ENCODE measurements around the gene SCN8A. TPM values are rescaled to one million over a fixed set of nuclear protein-coding genes. Genes with fewer than 3 reads are reported as not detected.

The SCN8A gene
- total RNA-seq, 3 donors from 2014 or later (not counting 1 experiment from before 2014, with no cell fraction given): 0.42 to 0.66 (median 0.65) TPM

DNA sequence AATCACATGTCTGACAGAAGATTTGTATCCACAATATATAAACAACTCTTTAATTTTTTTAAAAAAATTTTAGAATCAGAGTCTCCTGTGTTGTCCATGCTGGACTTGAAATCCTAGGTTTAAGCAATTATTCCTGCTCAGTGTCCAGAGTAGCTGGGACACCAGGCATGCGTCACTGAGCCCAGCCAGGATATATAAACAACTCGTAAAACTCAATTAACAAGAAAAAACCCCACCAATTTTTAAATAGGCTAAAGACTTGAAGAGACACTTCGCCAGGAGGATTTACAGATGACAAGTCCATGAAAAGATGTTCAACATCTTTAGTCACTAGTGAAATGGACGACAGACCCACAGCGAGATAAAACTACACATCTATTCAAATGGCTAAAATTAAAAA, 2.0 kb upstream of the SCN8A start:
- Mint-ChIP-seq H3K9me3 (no peaks in the 10 kb centered on the region), H3K27ac (no peak overlapping the region), H3K27me3 (ENCODE audit: low read depth in 2 of 2) (peaks cover 46 to 78% of the 10 kb centered on the region in 2 donors), H3K36me3 (no peaks in the 10 kb centered on the region), H3K4me1 (peaks cover 9 to 23% of the 10 kb centered on the region in 2 donors), H3K4me3 (peak overlapping the region; percentile 90)
- Histone ChIP-seq H3K9me3 (ENCODE audit: control insufficient read depth, insufficient read depth, low read length) (no peaks in the 10 kb centered on the region), H3K4me1 (ENCODE audit: control insufficient read depth, insufficient read depth, low read length) (peaks cover 11% of the 10 kb centered on the region), H3K27ac (ENCODE audit: low read length) (no peak overlapping the region), H3K4me3 (ENCODE audit: low read length) (no peak overlapping the region), H3K27me3 (ENCODE audit: control insufficient read depth, insufficient read depth, low read length) (peaks cover 12% of the 10 kb centered on the region), H3K36me3 (ENCODE audit: control insufficient read depth, insufficient read depth, low read length) (no peaks in the 10 kb centered on the region)
- no peak for DNase-seq
- WGBS (ENCODE audit: insufficient coverage): 96% methylated on average over 4 of the region's 5 CpGs
- TF ChIP-seq, protein P1, sequence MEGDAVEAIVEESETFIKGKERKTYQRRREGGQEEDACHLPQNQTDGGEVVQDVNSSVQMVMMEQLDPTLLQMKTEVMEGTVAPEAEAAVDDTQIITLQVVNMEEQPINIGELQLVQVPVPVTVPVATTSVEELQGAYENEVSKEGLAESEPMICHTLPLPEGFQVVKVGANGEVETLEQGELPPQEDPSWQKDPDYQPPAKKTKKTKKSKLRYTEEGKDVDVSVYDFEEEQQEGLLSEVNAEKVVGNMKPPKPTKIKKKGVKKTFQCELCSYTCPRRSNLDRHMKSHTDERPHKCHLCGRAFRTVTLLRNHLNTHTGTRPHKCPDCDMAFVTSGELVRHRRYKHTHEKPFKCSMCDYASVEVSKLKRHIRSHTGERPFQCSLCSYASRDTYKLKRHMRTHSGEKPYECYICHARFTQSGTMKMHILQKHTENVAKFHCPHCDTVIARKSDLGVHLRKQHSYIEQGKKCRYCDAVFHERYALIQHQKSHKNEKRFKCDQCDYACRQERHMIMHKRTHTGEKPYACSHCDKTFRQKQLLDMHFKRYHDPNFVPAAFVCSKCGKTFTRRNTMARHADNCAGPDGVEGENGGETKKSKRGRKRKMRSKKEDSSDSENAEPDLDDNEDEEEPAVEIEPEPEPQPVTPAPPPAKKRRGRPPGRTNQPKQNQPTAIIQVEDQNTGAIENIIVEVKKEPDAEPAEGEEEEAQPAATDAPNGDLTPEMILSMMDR (IDR thresholded peaks at IDR 0.05): no peak
- intact Hi-C loops (cut with micrococcal nuclease): no loop called here
- ATAC-seq: no peak

GRCh38 chr12:51589557-51590176, 1.4 kb upstream of the SCN8A start:
- H3K9me3 ChIP-seq (ENCODE audit: control insufficient read depth, insufficient read depth, low read length): no peaks in the 10 kb centered on the region
- DNase-seq: no peak
- no peaks in the 10 kb centered on the region for H3K36me3 ChIP-seq (ENCODE audit: control insufficient read depth, insufficient read depth, low read length)
- H3K36me3 Mint-ChIP-seq: no peaks in the 10 kb centered on the region
- WGBS (ENCODE audit: insufficient coverage): 95% methylated on average over 11 of the region's 13 CpGs
- H3K4me1 Mint-ChIP-seq: peaks cover 9 to 23% of the 10 kb centered on the region in 2 donors
- intact Hi-C loops (cut with micrococcal nuclease): no loop called here
- H3K27me3 Mint-ChIP-seq (ENCODE audit: low read depth in 2 of 2): peaks cover 43 to 75% of the 10 kb centered on the region in 2 donors
- TF ChIP-seq, protein P1 (IDR thresholded peaks at IDR 0.05): no peak
- peak overlapping the region; percentile 90 for H3K4me3 Mint-ChIP-seq
- H3K9me3 Mint-ChIP-seq: no peaks in the 10 kb centered on the region
- H3K27ac ChIP-seq (ENCODE audit: low read length): no peak overlapping the region
- H3K4me3 ChIP-seq (ENCODE audit: low read length): no peak overlapping the region
- peaks cover 12% of the 10 kb centered on the region for H3K27me3 ChIP-seq (ENCODE audit: control insufficient read depth, insufficient read depth, low read length)
- peaks cover 11% of the 10 kb centered on the region for H3K4me1 ChIP-seq (ENCODE audit: control insufficient read depth, insufficient read depth, low read length)
- ATAC-seq: no peak
- peak overlapping the region in 1 of 2 donors; percentile 62 for H3K27ac Mint-ChIP-seq

GRCh38 chr12:51590347-51591015, 552 bp upstream of the SCN8A start:
- Mint-ChIP-seq H3K9me3 (no peaks in the 10 kb centered on the region), H3K27ac (peak overlapping the region in 1 of 2 donors; percentile 62), H3K36me3 (no peaks in the 10 kb centered on the region), H3K27me3 (ENCODE audit: low read depth in 2 of 2) (peaks cover 45 to 73% of the 10 kb centered on the region in 2 donors), H3K4me1 (peaks cover 9 to 23% of the 10 kb centered on the region in 2 donors), H3K4me3 (peak overlapping the region; percentile 90)
- DNase-seq (peak; percentile 58 to 87), ATAC-seq (peak; percentile 90)
- Histone ChIP-seq H3K27me3 (ENCODE audit: control insufficient read depth, insufficient read depth, low read length) (peaks cover 12% of the 10 kb centered on the region), H3K4me1 (ENCODE audit: control insufficient read depth, insufficient read depth, low read length) (peaks cover 11% of the 10 kb centered on the region), H3K27ac (ENCODE audit: low read length) (no peak overlapping the region), H3K4me3 (ENCODE audit: low read length) (peak overlapping the region; percentile 31), H3K36me3 (ENCODE audit: control insufficient read depth, insufficient read depth, low read length) (no peaks in the 10 kb centered on the region), H3K9me3 (ENCODE audit: control insufficient read depth, insufficient read depth, low read length) (no peaks in the 10 kb centered on the region)
- TF ChIP-seq, protein P1 (IDR thresholded peaks at IDR 0.05): peak; percentile 20
- WGBS (ENCODE audit: insufficient coverage): 3% methylated on average over 67 of the region's 67 CpGs
- intact Hi-C loops (cut with micrococcal nuclease): no loop called here
